WTC11 (cell line): Measurements from ENCODE around the gene ABCB8.

Experiments used
- ATF2 ChIP-seq: sonication (generic); formaldehyde crosslinking; IDR thresholded peaks from 2 replicates; pipeline ENCODE4 v1.8.1; 2022; ENCODE audit warnings: low read depth, missing genetic modification reagents, borderline replicate concordance
- ATF3 ChIP-seq: sonication (generic); formaldehyde crosslinking; conservative IDR thresholded peaks from 2 replicates; pipeline ENCODE4 v1.8.1; 2022; ENCODE audit warnings: mild to moderate bottlenecking, missing genetic modification reagents
- HMGA2 ChIP-seq: fragments of 250-450 bp; sonication (Bioruptor Pico); IDR thresholded peaks from 2 replicates; pipeline ENCODE4 v1.4.0; 2021; ENCODE audit warnings: mild to moderate bottlenecking, moderate library complexity
- MAX ChIP-seq: sonication (generic); formaldehyde crosslinking; IDR thresholded peaks from 2 replicates; pipeline ENCODE4 v1.8.0; 2022; ENCODE audit warnings: mild to moderate bottlenecking, missing genetic modification reagents
- TEAD1 ChIP-seq: sonication (generic); formaldehyde crosslinking; IDR thresholded peaks from 2 replicates; pipeline ENCODE4 v1.8.0; 2022; ENCODE audit warnings: mild to moderate bottlenecking, missing genetic modification reagents
- USF2 ChIP-seq: sonication (generic); formaldehyde crosslinking; IDR thresholded peaks from 2 replicates; pipeline ENCODE4 v1.8.1; 2023; ENCODE audit warnings: mild to moderate bottlenecking, missing genetic modification reagents, moderate library complexity
- ZNF121 ChIP-seq: sonication (generic); formaldehyde crosslinking; IDR thresholded peaks from 2 replicates; pipeline ENCODE4 v1.8.0; 2023; ENCODE audit warnings: missing genetic modification reagents
- ZNF263 ChIP-seq: sonication (generic); formaldehyde crosslinking; IDR thresholded peaks from 2 replicates; pipeline ENCODE4 v1.8.1; 2022; ENCODE audit warnings: low read depth, mild to moderate bottlenecking, moderate library complexity, missing genetic modification reagents
- ZNF512 ChIP-seq: sonication (generic); formaldehyde crosslinking; IDR thresholded peaks from 2 replicates; pipeline ENCODE4 v1.8.1; 2022; ENCODE audit warnings: missing genetic modification reagents, borderline replicate concordance

GRCh38 chr7:151053096-151053495 lies 24.8 kb downstream of the ABCB8 start:
- TF ChIP-seq ATF3 (CRISPR knock-in tag) (no peak), MAX (CRISPR knock-in tag) (no peak), HMGA2 (CRISPR knock-in tag) (no peak), ATF2 (no peak), ZNF121 (CRISPR knock-in tag) (no peak), TEAD1 (CRISPR knock-in tag) (no peak), ZNF263 (CRISPR knock-in tag) (no peak), ZNF512 (CRISPR knock-in tag) (no peak), USF2 (CRISPR knock-in tag) (no peak)
